ENCODE results near the gene CACNG1.

- TF ChIP-seq CTCF (optimal IDR thresholded peaks at IDR 0.05 in 1 of 3, IDR thresholded peaks at IDR 0.05 in 1 of 3, conservative IDR thresholded peaks at IDR 0.05 in 1 of 3; ENCODE audit: extremely low read depth in 1 of 3, insufficient read depth in 2 of 3, low read length in 3 of 3) (no peak), EZH2 (IDR thresholded peaks at IDR 0.05; ENCODE audit: low read length) (no peak)
These were observed 26.4 kb upstream of the CACNG1 start for GRCh38 chr17:67017910-67018309.

All from keratinocyte (primary cell).